Activated CD4-positive, alpha-beta T cell treated with anti-CD3 and anti-CD28 coated beads for 1 hour (primary cell): ENCODE results near the gene LIMS2.

Source experiments
- DNase-seq: peaks from one replicate; pipeline ENCODE4 v3.0.0-alpha.2; 2020

LIMS2 gene

GRCh38 chr2:127632592-127633489, 42.5 kb downstream of the LIMS2 start:
- no peak for DNase-seq

- DNase-seq, result no peak
These were observed 43.2 kb downstream of the LIMS2 start for GRCh38 chr2:127631997-127632581.

- no peak for DNase-seq
These were observed 43.8 kb downstream of the LIMS2 start for GRCh38 chr2:127631541-127631996.

GRCh38 chr2:127630864-127631540, 44.3 kb downstream of the LIMS2 start:
- no peak for DNase-seq

- no peak for DNase-seq
These were observed 45.0 kb downstream of the LIMS2 start for GRCh38 chr2:127630096-127630863.

- no peak for DNase-seq
These were observed 45.7 kb downstream of the LIMS2 start for GRCh38 chr2:127629637-127630036.

GRCh38 chr2:127628767-127629614, 46.3 kb downstream of the LIMS2 start:
- DNase-seq, result no peak

GRCh38 chr2:127627740-127628571, 47.4 kb downstream of the LIMS2 start:
- no peak for DNase-seq

GRCh38 chr2:127626917-127627739, 48.2 kb downstream of the LIMS2 start:
- DNase-seq, result no peak

GRCh38 chr2:127626175-127626574, 49.2 kb downstream of the LIMS2 start:
- DNase-seq, result no peak

- no peak for DNase-seq
These were observed 49.8 kb downstream of the LIMS2 start for GRCh38 chr2:127625572-127625951.

GRCh38 chr2:127624756-127625571, 50.4 kb downstream of the LIMS2 start:
- no peak for DNase-seq

- no peak for DNase-seq
These were observed 51.0 kb downstream of the LIMS2 start for GRCh38 chr2:127624320-127624755.

- DNase-seq, result no peak
These were observed 51.7 kb downstream of the LIMS2 start for GRCh38 chr2:127623388-127624319.

GRCh38 chr2:127622561-127623387, 52.6 kb downstream of the LIMS2 start:
- DNase-seq, result no peak

- no peak for DNase-seq
These were observed 53.3 kb downstream of the LIMS2 start for GRCh38 chr2:127621981-127622431.

- no peak for DNase-seq
These were observed 54.5 kb downstream of the LIMS2 start for GRCh38 chr2:127620866-127621265.
